GM21529 (cell line): ENCODE measurements around the gene SLC35F2.

Experiments
- ATAC-seq: cut with Tn5 transposase; IDR thresholded peaks from one replicate; pipeline ENCODE4 v1.9.1; 2021; ENCODE audit not compliant: unreplicated experiment

Gene SLC35F2

GRCh38 chr11:107743191-107743590 lies 115.4 kb downstream of the SLC35F2 start:
- no peak for ATAC-seq

- ATAC-seq, result peak; percentile 92
These were observed 117.4 kb downstream of the SLC35F2 start for GRCh38 chr11:107741044-107741823.
